Measurements from ENCODE around the gene CERS6. TPM values are rescaled to one million over a fixed set of nuclear protein-coding genes. Genes with fewer than 3 reads are reported as not detected.

Gene CERS6
- total and polyA plus RNA-seq, 2 experiments from 2014 or later = 7.4 to 35.0 TPM

- Mint-ChIP-seq H3K4me3 (no peak overlapping the region), H3K4me1 (peaks cover 12% of the 10 kb centered on the region), H3K27ac (no peak overlapping the region), H3K36me3 (ENCODE audit: low read depth) (no peaks in the 10 kb centered on the region), H3K27me3 (ENCODE audit: insufficient read depth, low read depth, poor library complexity) (peaks cover 4% of the 10 kb centered on the region), H3K9me3 (no peaks in the 10 kb centered on the region)
- no peaks in the 10 kb centered on the region for H3K79me2 ChIP-seq (replicated peaks; ENCODE audit: insufficient read depth)
- H3K4me1 ChIP-seq (ENCODE audit: insufficient read depth) = peaks cover 14% of the 10 kb centered on the region; the same call in 1 of the 2 replicates
- no peak overlapping the region for H3K27ac ChIP-seq (ENCODE audit: low read depth)
- peaks cover 6% of the 10 kb centered on the region for H3K9me2 ChIP-seq (ENCODE audit: insufficient read depth)
- no peaks in the 10 kb centered on the region for H4K20me1 ChIP-seq (replicated peaks; ENCODE audit: insufficient read depth)
- no peak overlapping the region for H3K4me2 ChIP-seq
- no peaks in the 10 kb centered on the region for H3F3A ChIP-seq (replicated peaks; ENCODE audit: low read depth)
- DNase-seq (ENCODE audit: low spot score) (peak; percentile 23), ATAC-seq (no peak)
- H3K27me3 ChIP-seq (ENCODE audit: insufficient read depth) = no peaks in the 10 kb centered on the region
- no peak overlapping the region for H3K4me3 ChIP-seq
- peak overlapping the region; percentile 66; the same call in 1 of the 2 replicates for H2AFZ ChIP-seq
- TF ChIP-seq ZNF462 (CRISPR knock-in tag; IDR thresholded peaks at IDR 0.05) (no peak), JUNB (IDR thresholded peaks at IDR 0.05; ENCODE audit: unreplicated experiment) (no peak), ETS1 (IDR thresholded peaks at IDR 0.05) (no peak), ZNF331 (CRISPR knock-in tag; IDR thresholded peaks at IDR 0.05; ENCODE audit: low read depth) (no peak), NANOG (IDR thresholded peaks at IDR 0.05; ENCODE audit: borderline replicate concordance) (no peak)
- H3K36me3 ChIP-seq (ENCODE audit: insufficient read depth) = no peaks in the 10 kb centered on the region
Measured at GRCh38 chr2:168787098-168787781, 331.2 kb downstream of the CERS6 start.
